Astrocyte (in vitro differentiated cells and primary cell): Measurements from ENCODE around the gene FTH1. TPM values are rescaled to one million over a fixed set of nuclear protein-coding genes. Genes with fewer than 3 reads are reported as not detected.

ENCODE experiments used
- DNase-seq: peaks from one replicate; pipeline ENCODE4 v3.0.0-alpha.2; 2010; ENCODE audit warnings: low read depth
- FAIRE-seq: peaks from 2 replicates; lab custom pipeline; 2011; peaks lifted over from hg19 to GRCh38; lab: Jason Lieb, UNC
- H2AFZ ChIP-seq: 2 replicates; pipeline ENCODE4 v1.6.0; 2012; ENCODE audit warnings: low read depth, low read length, inconsistent platforms
- H3K27ac ChIP-seq: 2 replicates; pipeline ENCODE4 v1.5.1; 2011; ENCODE audit warnings: low read depth, low read length, inconsistent platforms
- H3K27me3 ChIP-seq: 2 replicates; pipeline ENCODE4 v1.6.0; 2011; ENCODE audit warnings: low read length, inconsistent platforms; ENCODE audit not compliant: insufficient read depth
- H3K36me3 ChIP-seq: 2 replicates; pipeline ENCODE4 v1.5.1; 2011; ENCODE audit warnings: low read length, inconsistent platforms; ENCODE audit not compliant: insufficient read depth
- H3K4me1 ChIP-seq: 2 replicates; pipeline ENCODE4 v1.5.1; 2011; ENCODE audit warnings: low read length, inconsistent platforms; ENCODE audit not compliant: insufficient read depth
- H3K4me2 ChIP-seq: 2 replicates; pipeline ENCODE4 v1.6.0; 2012; ENCODE audit warnings: low read length, inconsistent platforms
- H3K4me3 ChIP-seq: 2 replicates; pipeline ENCODE4 v1.5.1; 2011; ENCODE audit warnings: low read depth, mild to moderate bottlenecking, low read length, inconsistent platforms; ENCODE audit not compliant: insufficient read depth
- H3K79me2 ChIP-seq: 2 replicates; pipeline ENCODE4 v1.6.0; 2012; ENCODE audit warnings: mild to moderate bottlenecking, low read length, inconsistent platforms; ENCODE audit not compliant: insufficient read depth
- H3K9ac ChIP-seq: 2 replicates; pipeline ENCODE4 v1.6.0; 2012; ENCODE audit warnings: mild to moderate bottlenecking, low read length, inconsistent platforms
- H3K9me3 ChIP-seq: 2 replicates; pipeline ENCODE4 v1.5.1; 2012; ENCODE audit warnings: low read depth, mild to moderate bottlenecking, low read length, inconsistent platforms; ENCODE audit not compliant: insufficient read depth
- H4K20me1 ChIP-seq: 2 replicates; pipeline ENCODE4 v1.6.0; 2012; ENCODE audit warnings: low read length, inconsistent platforms; ENCODE audit not compliant: insufficient read depth
- H3K27ac Mint-ChIP-seq: one replicate; pipeline ENCODE4 v1.8.0; 2021; ENCODE audit warnings: mild to moderate bottlenecking, mixed read lengths; ENCODE audit not compliant: unreplicated experiment
- H3K27me3 Mint-ChIP-seq: one replicate; pipeline ENCODE4 v1.8.0; 2021; ENCODE audit warnings: low read depth, mixed read lengths; ENCODE audit not compliant: unreplicated experiment
- H3K36me3 Mint-ChIP-seq: one replicate; pipeline ENCODE4 v1.8.0; 2021; ENCODE audit warnings: low read depth, mixed read lengths; ENCODE audit not compliant: unreplicated experiment
- H3K4me1 Mint-ChIP-seq: one replicate; pipeline ENCODE4 v1.8.0; 2021; ENCODE audit warnings: low read depth, mixed read lengths; ENCODE audit not compliant: unreplicated experiment
- H3K4me3 Mint-ChIP-seq: one replicate; pipeline ENCODE4 v1.8.0; 2021; ENCODE audit warnings: mild to moderate bottlenecking, moderate library complexity, mixed read lengths; ENCODE audit not compliant: unreplicated experiment
- H3K9me3 Mint-ChIP-seq: one replicate; pipeline ENCODE4 v1.8.0; 2021; ENCODE audit warnings: mild to moderate bottlenecking, mixed read lengths; ENCODE audit not compliant: unreplicated experiment
- CTCF ChIP-seq: IDR thresholded peaks from 2 replicates; pipeline ENCODE4 v1.5.1; 2011; ENCODE audit warnings: low read depth, mild to moderate bottlenecking, inconsistent platforms, low read length, moderate library complexity; ENCODE audit not compliant: insufficient read depth
- EZH2 ChIP-seq: IDR thresholded peaks from 2 replicates; pipeline ENCODE4 v1.6.1; 2012; ENCODE audit warnings: mild to moderate bottlenecking, low read length, inconsistent platforms; ENCODE audit not compliant: insufficient read depth
- total RNA-seq: library from RNA; stranded (reverse); gene quantifications from 2 replicates; pipeline ENCODE4 v1.2.1, GENCODE V29; 2021

The FTH1 gene
- total RNA-seq, 1 donor from 2014 or later = 2,092 TPM

- H3K36me3 Mint-ChIP-seq = peaks cover 37% of the 10 kb centered on the region
- H3K36me3 ChIP-seq = peaks cover 22% of the 10 kb centered on the region
- no peak overlapping the region for H2AFZ ChIP-seq
- peaks cover 10% of the 10 kb centered on the region for H3K4me1 ChIP-seq
- TF ChIP-seq CTCF (no peak), EZH2 (no peak)
- H4K20me1 ChIP-seq = peaks cover 59% of the 10 kb centered on the region
- no peak for FAIRE-seq
- H3K9ac ChIP-seq = no peak overlapping the region
- peak overlapping the region; percentile 71 for H3K4me3 Mint-ChIP-seq
- no peaks in the 10 kb centered on the region for H3K27me3 ChIP-seq
- no peak overlapping the region for H3K4me2 ChIP-seq
- no peak overlapping the region for H3K27ac Mint-ChIP-seq
- no peak for DNase-seq
- peaks cover 2% of the 10 kb centered on the region for H3K9me3 Mint-ChIP-seq
- peaks cover 18% of the 10 kb centered on the region for H3K4me1 Mint-ChIP-seq
- no peak overlapping the region for H3K4me3 ChIP-seq
- H3K79me2 ChIP-seq = peaks cover 28% of the 10 kb centered on the region
- H3K27ac ChIP-seq = no peak overlapping the region
- H3K9me3 ChIP-seq = no peaks in the 10 kb centered on the region
- peaks cover 3% of the 10 kb centered on the region for H3K27me3 Mint-ChIP-seq
Measured at GRCh38 chr11:61962213-61963015, 5.0 kb downstream of the FTH1 start.

- TF ChIP-seq CTCF = no peak
- no peak for TF ChIP-seq EZH2
- peaks cover 22% of the 10 kb centered on the region for H3K36me3 ChIP-seq
- H4K20me1 ChIP-seq = peaks cover 56% of the 10 kb centered on the region
- no peaks in the 10 kb centered on the region for H3K27me3 ChIP-seq
- Mint-ChIP-seq H3K4me1 (peaks cover 18% of the 10 kb centered on the region), H3K27ac (peak overlapping the region; percentile 83), H3K27me3 (peaks cover 6% of the 10 kb centered on the region), H3K36me3 (peaks cover 37% of the 10 kb centered on the region), H3K9me3 (peaks cover 4% of the 10 kb centered on the region), H3K4me3 (no peak overlapping the region)
- no peak overlapping the region for H3K4me2 ChIP-seq
- H3K4me3 ChIP-seq = no peak overlapping the region
- FAIRE-seq = no peak
- DNase-seq = no peak
- no peak overlapping the region for H3K27ac ChIP-seq
- peaks cover 10% of the 10 kb centered on the region for H3K4me1 ChIP-seq
- no peak overlapping the region for H2AFZ ChIP-seq
- peaks cover 21% of the 10 kb centered on the region for H3K79me2 ChIP-seq
- no peak overlapping the region for H3K9ac ChIP-seq
- no peaks in the 10 kb centered on the region for H3K9me3 ChIP-seq
Measured at GRCh38 chr11:61961570-61962212, 5.7 kb downstream of the FTH1 start.

- peaks cover 4% of the 10 kb centered on the region for H3K9me3 Mint-ChIP-seq
- H3K27me3 Mint-ChIP-seq = peaks cover 17% of the 10 kb centered on the region
- no peak overlapping the region for H3K4me3 Mint-ChIP-seq
- H3K79me2 ChIP-seq = peaks cover 9% of the 10 kb centered on the region
- TF ChIP-seq EZH2 (no peak), CTCF (no peak)
- peaks cover 20% of the 10 kb centered on the region for H3K36me3 ChIP-seq
- peaks cover 12% of the 10 kb centered on the region for H3K4me1 ChIP-seq
- H3K27ac Mint-ChIP-seq = no peak overlapping the region
- no peak overlapping the region for H2AFZ ChIP-seq
- no peaks in the 10 kb centered on the region for H3K9me3 ChIP-seq
- H3K27ac ChIP-seq = no peak overlapping the region
- no peak overlapping the region for H3K4me3 ChIP-seq
- H3K27me3 ChIP-seq = peaks cover 5% of the 10 kb centered on the region
- DNase-seq = no peak
- peaks cover 18% of the 10 kb centered on the region for H3K4me1 Mint-ChIP-seq
- H3K36me3 Mint-ChIP-seq = peaks cover 34% of the 10 kb centered on the region
- H3K4me2 ChIP-seq = no peak overlapping the region
- peaks cover 44% of the 10 kb centered on the region for H4K20me1 ChIP-seq
- FAIRE-seq = no peak
- no peak overlapping the region for H3K9ac ChIP-seq
Measured at GRCh38 chr11:61960532-61960931, 6.9 kb downstream of the FTH1 start.
